Measurements from ENCODE around the gene PPP1R7. TPM values are rescaled to one million over a fixed set of nuclear protein-coding genes. Genes with fewer than 3 reads are reported as not detected.

PPP1R7 gene
- polyA plus RNA-seq, 1 donor from 2014 or later: 59.3 TPM

DNA sequence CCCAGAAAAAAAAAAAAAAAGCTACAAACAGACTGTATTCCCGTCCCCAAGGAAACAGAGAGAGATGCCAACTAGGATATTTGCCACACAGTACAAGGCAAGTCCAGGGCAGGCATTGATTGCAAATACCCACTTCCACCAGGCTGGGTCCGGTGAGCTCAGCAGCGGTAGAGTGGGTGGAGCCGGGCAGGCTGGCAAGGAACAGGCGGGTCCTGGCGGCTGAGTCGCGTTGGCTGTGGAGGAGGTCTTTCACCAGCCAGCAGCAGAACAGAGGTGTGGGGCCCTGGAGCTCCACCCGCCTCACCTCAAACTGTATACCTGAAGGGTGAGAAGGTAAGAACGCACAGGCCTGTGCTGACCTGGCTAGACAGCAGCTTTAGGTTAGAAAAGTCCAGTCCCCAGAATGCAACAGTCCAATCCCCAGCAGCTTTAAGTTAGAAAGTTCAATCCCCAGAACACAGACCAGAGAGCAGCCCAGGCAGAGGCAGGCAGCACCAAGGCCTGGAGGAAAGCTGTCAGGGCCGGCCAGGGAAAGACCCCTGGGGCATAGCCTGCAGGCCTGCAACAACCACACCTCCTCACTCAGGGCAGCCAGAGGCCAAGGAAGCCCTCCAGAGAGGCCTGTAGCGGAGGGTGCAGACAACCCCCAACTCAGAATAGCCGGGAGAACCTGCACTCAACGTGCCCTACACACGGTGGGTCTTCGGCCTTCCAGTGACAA lies 26.3 kb upstream of the PPP1R7 start:
- no peaks in the 10 kb centered on the region for H4K20me1 ChIP-seq (ENCODE audit: insufficient read depth)
- peaks cover 6% of the 10 kb centered on the region for H3K36me3 ChIP-seq (ENCODE audit: insufficient read depth, low read length)
- H3K9ac ChIP-seq (ENCODE audit: low read length): no peak overlapping the region
- no peak overlapping the region for H3K27ac ChIP-seq (ENCODE audit: low read length)
- no peak overlapping the region for H3K4me3 ChIP-seq (ENCODE audit: low read length)
- no peak for TF ChIP-seq EP300 (conservative IDR thresholded peaks at IDR 0.05; ENCODE audit: poor library complexity, severe bottlenecking)
- TF ChIP-seq TAF1 (IDR thresholded peaks at IDR 0.05; ENCODE audit: low read depth): no peak
- no peak for TF ChIP-seq POLR2AphosphoS5 (IDR thresholded peaks at IDR 0.05)
- TF ChIP-seq RAD21 (conservative IDR thresholded peaks at IDR 0.05): no peak
- TF ChIP-seq MXI1 (conservative IDR thresholded peaks at IDR 0.05; ENCODE audit: poor library complexity, severe bottlenecking): no peak
- TF ChIP-seq, protein P1, sequence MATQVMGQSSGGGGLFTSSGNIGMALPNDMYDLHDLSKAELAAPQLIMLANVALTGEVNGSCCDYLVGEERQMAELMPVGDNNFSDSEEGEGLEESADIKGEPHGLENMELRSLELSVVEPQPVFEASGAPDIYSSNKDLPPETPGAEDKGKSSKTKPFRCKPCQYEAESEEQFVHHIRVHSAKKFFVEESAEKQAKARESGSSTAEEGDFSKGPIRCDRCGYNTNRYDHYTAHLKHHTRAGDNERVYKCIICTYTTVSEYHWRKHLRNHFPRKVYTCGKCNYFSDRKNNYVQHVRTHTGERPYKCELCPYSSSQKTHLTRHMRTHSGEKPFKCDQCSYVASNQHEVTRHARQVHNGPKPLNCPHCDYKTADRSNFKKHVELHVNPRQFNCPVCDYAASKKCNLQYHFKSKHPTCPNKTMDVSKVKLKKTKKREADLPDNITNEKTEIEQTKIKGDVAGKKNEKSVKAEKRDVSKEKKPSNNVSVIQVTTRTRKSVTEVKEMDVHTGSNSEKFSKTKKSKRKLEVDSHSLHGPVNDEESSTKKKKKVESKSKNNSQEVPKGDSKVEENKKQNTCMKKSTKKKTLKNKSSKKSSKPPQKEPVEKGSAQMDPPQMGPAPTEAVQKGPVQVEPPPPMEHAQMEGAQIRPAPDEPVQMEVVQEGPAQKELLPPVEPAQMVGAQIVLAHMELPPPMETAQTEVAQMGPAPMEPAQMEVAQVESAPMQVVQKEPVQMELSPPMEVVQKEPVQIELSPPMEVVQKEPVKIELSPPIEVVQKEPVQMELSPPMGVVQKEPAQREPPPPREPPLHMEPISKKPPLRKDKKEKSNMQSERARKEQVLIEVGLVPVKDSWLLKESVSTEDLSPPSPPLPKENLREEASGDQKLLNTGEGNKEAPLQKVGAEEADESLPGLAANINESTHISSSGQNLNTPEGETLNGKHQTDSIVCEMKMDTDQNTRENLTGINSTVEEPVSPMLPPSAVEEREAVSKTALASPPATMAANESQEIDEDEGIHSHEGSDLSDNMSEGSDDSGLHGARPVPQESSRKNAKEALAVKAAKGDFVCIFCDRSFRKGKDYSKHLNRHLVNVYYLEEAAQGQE (IDR thresholded peaks at IDR 0.05; ENCODE audit: borderline replicate concordance): no peak
- TF ChIP-seq SMC3 (conservative IDR thresholded peaks at IDR 0.05; ENCODE audit: poor library complexity): no peak
- TF ChIP-seq EZH2 (IDR thresholded peaks at IDR 0.05; ENCODE audit: borderline replicate concordance, insufficient read depth, low read length, poor library complexity, severe bottlenecking): no peak
- TF ChIP-seq, protein P2, sequence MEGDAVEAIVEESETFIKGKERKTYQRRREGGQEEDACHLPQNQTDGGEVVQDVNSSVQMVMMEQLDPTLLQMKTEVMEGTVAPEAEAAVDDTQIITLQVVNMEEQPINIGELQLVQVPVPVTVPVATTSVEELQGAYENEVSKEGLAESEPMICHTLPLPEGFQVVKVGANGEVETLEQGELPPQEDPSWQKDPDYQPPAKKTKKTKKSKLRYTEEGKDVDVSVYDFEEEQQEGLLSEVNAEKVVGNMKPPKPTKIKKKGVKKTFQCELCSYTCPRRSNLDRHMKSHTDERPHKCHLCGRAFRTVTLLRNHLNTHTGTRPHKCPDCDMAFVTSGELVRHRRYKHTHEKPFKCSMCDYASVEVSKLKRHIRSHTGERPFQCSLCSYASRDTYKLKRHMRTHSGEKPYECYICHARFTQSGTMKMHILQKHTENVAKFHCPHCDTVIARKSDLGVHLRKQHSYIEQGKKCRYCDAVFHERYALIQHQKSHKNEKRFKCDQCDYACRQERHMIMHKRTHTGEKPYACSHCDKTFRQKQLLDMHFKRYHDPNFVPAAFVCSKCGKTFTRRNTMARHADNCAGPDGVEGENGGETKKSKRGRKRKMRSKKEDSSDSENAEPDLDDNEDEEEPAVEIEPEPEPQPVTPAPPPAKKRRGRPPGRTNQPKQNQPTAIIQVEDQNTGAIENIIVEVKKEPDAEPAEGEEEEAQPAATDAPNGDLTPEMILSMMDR (IDR thresholded peaks at IDR 0.05; ENCODE audit: poor library complexity, severe bottlenecking): no peak
- no peaks in the 10 kb centered on the region for H3K79me2 ChIP-seq (replicated peaks; ENCODE audit: insufficient read depth, low read length)
- H3K9me3 ChIP-seq (ENCODE audit: low read length): no peaks in the 10 kb centered on the region
- no peaks in the 10 kb centered on the region for H3K27me3 ChIP-seq (ENCODE audit: insufficient read depth, low read depth, low read length)
- no peaks in the 10 kb centered on the region for H3F3A ChIP-seq (ENCODE audit: insufficient read depth, low read length, poor library complexity, severe bottlenecking)
- no peaks in the 10 kb centered on the region for H3K9me2 ChIP-seq (ENCODE audit: insufficient read depth, low read length)
- no peak overlapping the region for H2AFZ ChIP-seq (ENCODE audit: low read depth, low read length)
- H3K4me2 ChIP-seq (ENCODE audit: low read length): no peak overlapping the region

DNA sequence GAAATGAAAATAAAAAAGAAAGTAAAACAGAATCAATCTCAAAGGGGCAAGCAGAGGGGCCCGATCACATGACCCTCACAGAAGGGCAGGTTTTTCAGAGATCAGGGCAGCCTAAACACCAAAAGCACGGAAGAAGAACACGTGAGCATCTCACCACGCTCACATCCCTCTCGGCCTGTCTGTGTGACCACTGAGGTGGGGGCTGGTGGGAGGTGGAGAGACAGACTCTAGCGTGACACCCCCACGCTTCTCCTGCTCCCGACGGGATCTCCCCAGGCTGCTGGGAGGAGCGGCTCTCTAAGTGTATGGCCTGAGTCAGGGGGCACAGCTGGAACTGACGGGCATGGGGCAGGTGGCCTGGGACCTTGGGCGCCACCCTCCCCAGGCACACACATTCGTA lies 24.6 kb upstream of the PPP1R7 start:
- no peaks in the 10 kb centered on the region for H3K27me3 ChIP-seq (ENCODE audit: insufficient read depth, low read depth, low read length)
- TF ChIP-seq TAF1 (IDR thresholded peaks at IDR 0.05; ENCODE audit: low read depth) (no peak), EP300 (conservative IDR thresholded peaks at IDR 0.05; ENCODE audit: poor library complexity, severe bottlenecking) (no peak), SMC3 (conservative IDR thresholded peaks at IDR 0.05; ENCODE audit: poor library complexity) (no peak), MXI1 (conservative IDR thresholded peaks at IDR 0.05; ENCODE audit: poor library complexity, severe bottlenecking) (no peak), RAD21 (conservative IDR thresholded peaks at IDR 0.05) (no peak), EZH2 (IDR thresholded peaks at IDR 0.05; ENCODE audit: borderline replicate concordance, insufficient read depth, low read length, poor library complexity, severe bottlenecking) (no peak), POLR2AphosphoS5 (IDR thresholded peaks at IDR 0.05) (no peak)
- TF ChIP-seq, protein P2 (IDR thresholded peaks at IDR 0.05; ENCODE audit: poor library complexity, severe bottlenecking): no peak
- TF ChIP-seq, protein P1 (IDR thresholded peaks at IDR 0.05; ENCODE audit: borderline replicate concordance): no peak
- H3K79me2 ChIP-seq (replicated peaks; ENCODE audit: insufficient read depth, low read length): no peaks in the 10 kb centered on the region
- no peaks in the 10 kb centered on the region for H3K9me3 ChIP-seq (ENCODE audit: low read length)
- H3F3A ChIP-seq (ENCODE audit: insufficient read depth, low read length, poor library complexity, severe bottlenecking): no peaks in the 10 kb centered on the region
- H3K27ac ChIP-seq (ENCODE audit: low read length): no peak overlapping the region
- H3K9ac ChIP-seq (ENCODE audit: low read length): no peak overlapping the region
- no peaks in the 10 kb centered on the region for H4K20me1 ChIP-seq (ENCODE audit: insufficient read depth)
- H3K4me3 ChIP-seq (ENCODE audit: low read length): no peak overlapping the region
- H3K4me2 ChIP-seq (ENCODE audit: low read length): no peak overlapping the region
- no peaks in the 10 kb centered on the region for H3K9me2 ChIP-seq (ENCODE audit: insufficient read depth, low read length)
- H3K36me3 ChIP-seq (ENCODE audit: insufficient read depth, low read length): peaks cover 6% of the 10 kb centered on the region
- no peak overlapping the region for H2AFZ ChIP-seq (ENCODE audit: low read depth, low read length)

Data from neural cell (in vitro differentiated cells).